Activated T-cell treated with anti-CD3 and anti-CD28 coated beads, Interleukin-2, amount 50 U/mL, for 1 hour (primary cell): ENCODE measurements around the gene CPB2.
A peak's percentile ranks its signal among the peaks of the same experiment; 100 is the strongest.

Experiments
- DNase-seq: peaks from one replicate; pipeline ENCODE4 v3.0.0-alpha.2; 2020

CPB2 gene

DNA sequence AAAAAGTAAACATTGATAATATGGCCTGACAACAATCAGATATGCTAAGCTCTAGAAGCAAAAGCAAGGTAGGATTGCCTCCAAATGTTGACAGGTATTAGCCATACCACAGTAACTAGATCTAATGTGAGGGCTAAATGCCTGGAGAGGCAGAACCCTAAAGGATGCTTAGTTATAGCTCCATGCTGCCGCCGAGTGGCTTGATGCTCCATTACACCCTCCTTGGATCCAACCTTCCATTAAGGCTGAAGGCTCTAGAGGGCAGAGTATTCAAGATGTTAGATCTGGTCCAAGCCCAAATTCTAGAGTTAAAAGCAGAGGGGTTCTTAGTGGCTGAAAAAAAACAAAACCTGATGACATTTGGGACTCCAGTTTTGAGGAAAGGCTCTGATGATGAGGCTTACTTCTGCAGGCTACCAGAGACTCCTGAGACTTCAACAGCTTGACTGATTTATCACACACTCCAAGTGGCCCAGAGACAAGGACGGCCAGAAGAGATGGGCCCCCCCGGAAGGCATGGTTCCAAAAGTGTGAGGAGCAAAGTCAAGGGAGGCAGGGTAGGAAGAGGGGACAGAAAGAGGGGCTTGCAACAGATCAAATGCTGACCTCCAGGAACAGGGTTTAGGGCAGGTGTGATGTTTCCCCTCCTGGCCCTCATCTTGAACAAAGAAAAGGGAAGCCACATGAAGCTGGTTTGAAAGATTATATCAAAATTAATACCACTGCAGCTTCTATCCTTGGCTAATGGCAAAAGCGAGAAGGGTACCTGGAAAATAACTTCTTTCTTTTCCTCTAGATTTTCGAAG is 21.9 kb upstream of the CPB2 start:
- DNase-seq: peak; percentile 79

DNA sequence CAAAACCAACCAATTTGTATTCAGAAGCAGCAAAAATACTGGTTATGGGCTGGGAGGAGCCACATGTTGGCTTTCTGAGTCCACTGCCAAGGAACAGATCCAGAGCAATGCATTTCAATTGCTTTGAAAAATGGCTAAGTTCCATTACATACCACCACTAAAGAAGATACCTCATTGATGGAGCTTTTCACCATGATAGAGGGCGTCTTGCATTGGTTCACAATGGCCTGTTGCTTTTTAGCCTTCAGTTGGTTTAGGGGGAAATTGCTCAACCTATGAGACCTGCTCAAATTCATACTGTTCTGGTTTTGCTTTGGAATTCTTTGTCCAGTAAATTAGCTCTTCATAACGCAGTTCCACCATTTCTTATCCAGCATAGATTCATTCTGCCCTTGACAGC is 21.2 kb upstream of the CPB2 start:
- DNase-seq: no peak

DNA sequence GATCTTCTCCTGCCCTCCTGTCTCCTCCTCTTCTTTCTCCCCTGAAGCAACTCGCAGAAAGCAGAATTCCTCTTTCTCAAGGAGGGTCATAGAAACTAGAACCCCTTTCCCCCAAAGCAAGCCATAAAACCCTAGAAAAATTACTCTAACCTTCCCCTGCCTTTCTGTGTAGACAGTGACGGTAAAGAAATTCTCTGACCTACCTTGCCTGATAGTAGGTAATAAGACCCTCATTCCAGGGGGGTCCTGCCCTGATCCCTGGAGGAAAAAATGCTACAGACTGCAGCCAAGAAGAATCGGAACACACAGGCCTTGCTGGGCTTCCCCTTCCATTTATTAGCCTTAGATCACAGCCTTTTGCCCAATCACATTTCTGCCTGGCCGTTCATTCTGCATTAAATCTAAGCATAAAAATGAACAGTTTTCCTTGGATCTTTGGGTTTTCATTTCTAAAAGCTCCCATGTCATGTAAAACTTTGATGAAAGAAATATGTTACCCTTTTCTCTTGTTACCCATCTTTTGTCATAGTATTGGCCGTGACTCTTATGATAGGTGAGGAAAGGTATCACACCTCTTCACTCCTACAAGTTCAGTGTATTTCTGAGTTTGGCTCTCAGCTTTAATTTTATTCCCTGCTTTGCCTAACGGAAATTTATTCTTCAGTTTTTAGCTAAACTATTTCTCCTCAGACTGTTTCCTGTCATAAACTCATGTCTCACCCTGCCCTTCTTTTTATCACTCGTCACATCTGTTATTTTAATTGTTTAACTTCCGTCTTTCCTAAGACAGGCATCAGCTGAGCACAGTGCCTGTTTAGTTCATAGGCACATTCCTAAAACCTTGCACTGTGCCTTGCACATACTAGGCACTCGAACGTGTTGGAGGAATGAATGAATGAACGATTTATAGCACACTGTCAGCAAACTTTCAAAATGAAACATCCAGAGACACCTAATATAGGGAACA is 20.4 kb upstream of the CPB2 start:
- DNase-seq: no peak

DNA sequence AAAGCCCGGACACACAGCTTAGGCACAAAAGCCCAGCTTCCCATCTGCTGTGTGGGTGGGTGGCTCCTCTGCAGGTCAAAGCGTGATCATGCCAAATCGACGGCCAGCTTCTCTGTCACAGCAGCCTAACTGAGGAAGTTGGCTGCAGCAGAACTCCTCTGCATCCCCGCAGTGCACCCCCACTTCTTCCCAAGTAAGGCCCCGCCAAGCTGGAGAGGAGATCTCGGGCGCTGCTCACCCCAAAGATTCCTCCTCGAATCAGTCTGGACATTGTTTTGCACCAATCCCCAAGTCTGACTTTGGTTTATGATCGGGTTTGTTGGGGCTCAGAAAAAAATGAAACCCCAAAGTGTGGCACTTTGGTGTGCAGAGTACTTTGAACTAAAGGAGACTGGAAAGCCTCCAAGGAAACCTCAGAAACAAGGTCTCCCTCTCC is 19.7 kb upstream of the CPB2 start:
- peak; percentile 36 for DNase-seq

DNA sequence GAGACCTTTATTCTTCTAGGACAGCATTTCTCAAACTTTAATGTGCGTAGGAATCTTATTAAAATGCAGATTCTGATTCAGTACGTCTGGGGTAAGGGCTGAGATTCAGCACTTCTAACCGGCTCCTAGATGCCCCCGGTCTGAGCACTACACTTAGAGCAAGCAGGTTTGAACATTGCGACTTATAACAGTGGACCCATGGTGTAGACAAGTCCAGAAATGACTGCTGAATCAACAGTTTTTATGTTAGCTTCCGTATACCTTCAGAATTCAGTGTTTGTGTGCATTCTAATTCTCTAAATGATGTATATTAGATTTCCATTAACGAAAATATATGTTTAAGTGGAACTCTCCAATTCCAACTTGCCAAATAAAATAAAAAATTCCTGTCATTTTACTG is 17.5 kb upstream of the CPB2 start:
- DNase-seq: no peak

DNA sequence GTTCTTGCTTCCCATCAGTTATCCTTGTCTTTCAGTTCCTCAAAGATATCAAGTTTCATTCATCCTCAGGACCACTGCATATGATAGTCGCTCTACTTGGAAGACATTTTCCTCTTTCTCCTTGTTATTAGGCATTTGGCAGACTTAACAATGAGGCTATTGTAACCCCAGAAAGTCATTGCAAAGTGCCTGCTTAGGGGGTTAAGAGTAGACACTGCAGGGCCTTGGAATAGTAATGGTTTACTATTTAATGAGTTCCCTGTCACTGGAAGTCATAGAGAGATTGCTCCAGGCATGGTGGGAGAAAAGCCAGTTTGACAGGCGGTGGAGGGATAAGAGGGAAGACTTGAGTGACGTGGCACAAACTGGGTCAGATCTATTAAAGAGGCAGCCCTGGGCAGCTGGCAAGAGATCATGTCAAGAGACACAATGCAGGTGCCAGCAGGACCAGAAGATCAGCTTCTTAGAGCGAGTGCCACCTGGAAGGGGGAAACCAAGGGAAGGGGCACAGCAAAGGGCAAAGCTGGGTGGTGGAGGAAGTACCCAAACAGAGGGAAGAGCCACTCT is 16.8 kb upstream of the CPB2 start:
- no peak for DNase-seq

DNA sequence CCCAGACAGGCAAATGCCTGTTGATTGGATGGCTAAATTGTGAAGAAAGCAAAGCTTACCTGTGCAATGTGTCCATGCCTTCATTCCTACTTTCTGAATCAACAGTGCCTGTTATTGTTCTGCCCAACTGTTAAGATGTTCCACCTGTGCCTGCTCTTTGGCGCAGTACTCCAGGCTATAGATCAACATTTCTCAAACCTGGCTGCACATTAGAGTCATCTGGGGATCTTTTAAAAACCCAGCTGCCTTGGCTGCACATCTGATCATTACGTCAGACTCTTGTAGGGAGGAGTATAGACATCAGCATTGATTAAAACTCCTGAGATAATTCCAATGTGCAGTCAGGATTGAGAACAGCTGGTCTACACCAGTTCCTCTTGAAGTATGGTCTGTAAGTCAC is 16.2 kb upstream of the CPB2 start:
- no peak for DNase-seq

DNA sequence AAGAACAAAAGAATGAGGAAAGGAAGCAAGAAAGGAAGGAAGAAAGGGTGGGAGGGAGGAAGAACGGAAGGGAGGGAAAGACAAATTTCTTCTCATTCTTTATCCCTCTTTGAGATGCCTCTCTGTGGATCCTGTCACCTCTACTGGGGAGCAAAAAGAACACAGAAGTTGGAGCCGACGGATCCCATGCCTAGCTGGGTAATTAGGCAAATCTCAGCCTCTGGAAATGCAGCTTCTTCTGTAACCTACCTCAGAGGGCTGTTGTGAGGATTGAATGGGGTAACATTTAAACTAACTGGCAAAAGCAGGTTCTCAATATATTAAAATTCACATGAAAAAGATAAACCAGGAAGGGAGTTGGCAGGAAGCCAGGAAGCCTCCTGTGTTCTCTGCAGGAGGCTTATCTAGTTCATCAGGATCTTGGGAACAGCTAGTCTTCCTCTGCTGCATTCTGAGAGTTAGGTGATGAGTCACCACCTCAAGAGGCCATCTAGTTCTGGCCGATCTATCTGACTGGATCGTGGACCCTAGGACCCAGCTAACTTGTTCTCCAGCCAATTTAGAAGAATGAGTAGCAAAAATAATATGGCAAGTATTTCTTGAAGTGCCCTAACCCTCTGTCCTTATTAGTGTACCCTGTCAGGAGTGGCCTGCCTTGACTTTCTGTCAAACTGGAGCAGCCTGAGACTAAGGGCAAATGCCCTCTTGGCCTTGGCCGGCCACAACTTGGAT is 15.2 kb upstream of the CPB2 start:
- no peak for DNase-seq

DNA sequence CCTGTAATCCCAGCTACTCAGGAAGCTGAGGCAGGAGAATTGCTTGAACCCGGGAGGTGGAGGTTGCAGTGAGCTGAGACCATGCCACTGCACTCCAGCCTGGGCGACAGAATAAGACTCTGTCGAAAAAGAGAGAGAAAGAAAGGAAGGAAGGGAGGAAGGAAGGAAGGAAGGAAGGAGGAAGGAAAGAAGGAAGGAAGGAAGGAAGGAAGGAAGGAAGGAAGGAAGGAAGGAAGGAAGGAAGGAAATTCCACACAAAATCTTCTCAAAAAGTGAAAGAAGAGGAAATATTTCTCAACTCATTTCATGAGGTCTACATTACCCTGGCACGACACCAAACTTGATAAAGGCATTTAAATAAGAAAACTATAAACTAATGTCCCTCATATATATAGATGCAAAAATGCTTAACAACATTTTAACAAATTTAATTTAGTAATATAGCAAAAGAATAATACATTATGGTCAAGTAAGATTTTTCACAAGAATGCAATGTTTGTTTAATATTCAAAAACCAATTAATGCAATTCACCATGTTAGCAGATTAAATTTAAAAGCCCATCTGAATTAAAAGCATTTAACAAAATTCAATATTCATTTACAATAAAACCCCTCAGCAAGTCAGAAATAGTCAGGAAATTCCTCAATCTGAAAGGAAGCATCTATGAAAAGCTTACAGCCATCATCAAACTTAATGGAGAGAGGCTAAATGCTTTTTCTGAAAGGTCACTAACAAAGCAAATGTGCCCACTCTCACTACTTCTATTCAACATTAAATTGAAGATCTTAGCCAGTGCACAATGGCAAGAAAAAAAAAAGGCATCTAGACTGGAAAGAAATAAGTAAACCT is 12.0 kb upstream of the CPB2 start:
- no peak for DNase-seq

DNA sequence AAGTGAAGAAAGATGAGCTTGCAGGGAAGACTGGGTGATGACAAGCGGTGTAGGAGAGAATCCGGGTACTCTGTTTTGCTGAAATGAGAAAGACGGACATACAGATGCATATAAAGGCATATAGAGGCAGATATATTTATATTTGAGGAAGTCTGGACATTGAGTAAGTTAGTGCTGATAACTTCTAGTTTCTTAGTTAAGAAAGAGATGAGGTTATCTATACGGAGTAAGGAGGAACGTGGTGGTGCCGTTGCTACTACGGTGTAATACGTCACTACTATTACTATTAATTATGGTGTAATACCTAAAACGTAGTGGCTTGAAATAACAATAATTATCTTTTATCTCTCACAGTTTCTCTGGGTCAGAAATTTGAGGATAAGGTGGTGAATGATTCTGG is 9.8 kb upstream of the CPB2 start:
- DNase-seq: no peak

DNA sequence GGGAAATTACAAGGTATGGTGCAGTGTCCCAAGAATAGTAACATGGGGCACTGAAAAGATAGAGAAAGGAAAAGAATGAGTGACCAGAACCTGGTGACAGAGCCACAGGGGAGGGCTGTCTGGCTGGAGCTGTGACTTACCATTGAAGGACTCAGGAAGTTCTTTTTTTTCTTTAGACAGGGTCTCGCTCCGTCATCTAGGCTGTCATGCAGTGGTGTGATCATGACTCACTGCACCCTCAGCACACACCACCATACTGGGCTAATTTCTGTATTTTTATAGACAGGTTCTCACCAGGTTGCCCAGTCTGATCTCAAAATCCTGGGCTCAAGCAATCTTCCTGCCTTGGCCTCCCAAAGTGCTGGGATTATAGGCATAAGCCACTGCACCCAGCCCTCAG is 8.8 kb upstream of the CPB2 start:
- DNase-seq: no peak

DNA sequence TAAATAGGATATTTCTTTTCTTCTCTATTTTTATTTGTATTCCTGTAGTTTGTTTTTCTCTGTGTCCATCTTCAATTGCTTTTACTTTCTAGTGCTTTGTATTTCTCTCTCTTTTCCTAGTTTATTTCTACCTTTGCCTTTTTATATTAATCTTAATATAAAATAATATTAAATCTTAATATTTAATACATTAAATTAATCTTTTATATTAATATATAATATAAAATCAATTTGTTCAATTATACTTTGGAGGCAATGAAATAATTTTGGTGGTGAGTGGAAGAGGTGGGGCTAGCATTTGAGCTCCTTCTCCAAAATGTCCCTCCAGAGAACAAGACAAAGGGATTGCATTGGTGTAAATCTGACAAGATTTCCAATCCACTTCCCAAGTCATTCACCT is 6.3 kb upstream of the CPB2 start:
- no peak for DNase-seq

DNA sequence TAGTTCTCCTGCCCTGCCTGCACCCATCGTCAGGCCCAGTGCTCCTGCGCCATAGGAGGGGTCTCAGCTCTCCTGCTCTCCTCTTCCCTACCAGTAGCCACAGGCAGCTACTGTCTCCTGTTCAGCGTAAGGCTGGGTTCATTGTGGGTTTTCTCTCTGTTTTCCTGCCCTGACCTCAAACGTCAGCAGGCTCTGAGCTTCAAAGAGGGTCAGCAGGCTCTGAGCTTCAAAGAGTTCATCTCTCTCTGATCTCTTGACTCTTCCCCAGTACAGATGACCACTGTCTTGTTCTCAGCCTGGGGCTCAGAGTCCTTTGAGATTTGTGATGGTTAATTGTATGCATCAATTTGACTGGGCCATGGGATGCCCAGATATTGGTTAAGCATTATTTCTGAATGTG is 4.6 kb upstream of the CPB2 start:
- DNase-seq: no peak

DNA sequence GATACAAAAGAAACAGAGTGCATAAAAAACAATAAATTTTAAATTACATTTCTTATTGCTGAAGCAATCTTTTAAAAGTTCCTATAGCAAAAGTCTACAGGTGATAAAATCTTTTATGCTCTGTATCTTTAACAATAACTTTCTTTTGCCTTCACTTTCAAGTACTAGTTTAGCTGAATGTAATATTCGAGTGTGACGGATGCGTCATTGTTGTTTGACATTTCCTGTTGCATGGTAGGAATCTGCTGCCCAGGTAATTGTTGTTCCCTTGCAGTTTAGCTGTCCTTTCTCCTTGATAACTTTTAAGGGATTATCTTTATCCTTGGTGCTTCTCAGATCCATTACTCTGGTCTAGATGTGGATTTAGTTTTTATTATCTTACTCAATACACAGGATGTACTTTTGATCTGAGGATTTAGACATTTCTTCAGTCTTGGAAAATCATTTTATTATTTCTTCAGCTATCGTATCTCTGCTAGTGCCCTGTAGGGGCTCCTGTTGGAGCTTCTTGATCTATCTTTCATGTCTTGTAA is 2.1 kb upstream of the CPB2 start:
- no peak for DNase-seq

DNA sequence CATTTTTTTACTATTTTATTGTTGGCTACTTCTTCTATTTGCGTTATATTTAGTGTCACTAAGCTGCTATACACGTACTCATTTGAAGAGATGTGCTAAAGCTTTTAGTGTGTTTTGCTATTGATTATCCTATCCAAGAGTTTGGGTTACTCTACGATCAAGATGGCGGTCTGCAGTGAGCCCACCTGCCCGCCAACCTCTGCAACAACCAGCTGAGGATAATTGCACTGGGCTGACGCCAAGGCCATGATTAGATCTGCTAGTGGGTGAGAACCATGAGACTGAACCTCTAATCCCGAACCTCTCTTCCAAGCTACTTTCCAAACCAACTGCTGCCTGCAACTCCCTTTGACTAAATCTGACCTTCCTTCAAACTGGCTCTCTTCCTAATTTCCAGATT is 1.8 kb downstream of the CPB2 start:
- DNase-seq: no peak

DNA sequence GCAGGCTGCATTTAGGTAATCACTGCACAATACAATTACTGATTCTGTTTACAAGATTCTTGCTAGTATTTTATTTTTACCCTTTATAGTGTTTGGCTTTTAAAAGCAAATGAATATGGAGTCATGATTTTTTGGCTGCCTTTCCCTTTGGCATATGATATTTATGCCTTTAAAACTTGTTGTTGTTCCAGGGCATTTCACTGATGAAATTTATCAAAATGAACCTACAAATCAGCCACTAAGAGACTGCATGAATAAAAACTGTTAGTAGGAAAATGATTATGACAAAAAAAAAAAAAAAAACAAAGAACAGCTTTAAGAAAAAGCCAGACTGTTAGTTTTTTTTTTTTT is 2.6 kb downstream of the CPB2 start:
- DNase-seq: no peak

DNA sequence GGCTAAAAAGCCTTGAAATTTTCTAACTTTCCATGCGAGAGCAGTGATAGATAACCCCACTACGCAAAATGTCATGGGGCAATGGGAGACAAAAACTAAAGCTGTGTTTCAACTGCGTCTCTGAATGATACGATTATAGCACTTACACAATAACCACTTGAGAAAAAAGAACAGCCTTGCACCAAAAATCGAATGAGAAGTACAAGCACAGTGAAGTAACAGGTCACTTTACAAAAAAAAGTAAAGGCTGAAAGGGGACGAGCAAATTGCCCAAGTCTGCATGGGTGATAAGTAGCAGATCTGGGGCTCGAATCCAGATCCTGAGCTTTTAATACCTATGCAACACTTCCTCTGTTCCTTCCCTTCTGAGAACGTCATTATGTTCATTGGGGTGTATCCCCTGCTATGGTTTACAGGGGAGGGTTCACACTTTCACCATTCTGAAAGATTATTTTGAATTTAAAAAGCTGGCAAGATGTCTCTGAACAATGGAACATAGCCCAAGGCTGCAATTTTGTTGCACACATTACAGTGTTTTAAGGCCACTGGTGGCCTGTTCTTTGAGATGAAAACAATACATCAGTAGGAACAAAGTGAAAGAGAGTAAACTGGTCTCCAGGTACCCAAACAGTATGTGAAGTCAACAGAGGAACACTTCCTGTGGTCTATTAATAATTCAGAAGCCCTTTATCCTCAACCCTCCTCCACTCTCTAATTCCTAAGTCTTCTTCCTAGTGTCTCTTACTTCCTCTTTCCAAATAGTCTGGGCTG is 3.2 kb downstream of the CPB2 start:
- no peak for DNase-seq

DNA sequence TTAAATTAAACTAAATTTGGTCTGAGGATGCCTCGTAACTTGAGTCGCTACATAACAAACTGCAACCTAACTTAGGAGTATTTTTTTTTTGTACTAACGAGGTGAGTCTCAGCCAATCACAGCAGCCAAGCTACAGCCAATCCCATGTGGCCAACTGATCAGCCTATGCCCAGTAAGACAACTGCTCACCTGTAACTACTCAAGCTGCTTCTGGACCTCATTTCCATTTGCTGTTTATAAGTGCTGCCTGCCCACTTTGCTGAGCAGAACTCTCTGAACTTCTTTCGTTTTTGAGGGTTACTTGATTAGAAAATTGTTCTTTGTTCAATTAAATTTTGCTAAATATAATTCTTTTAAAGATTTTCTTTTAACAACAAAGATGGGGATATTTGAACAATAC is 3.8 kb downstream of the CPB2 start:
- no peak for DNase-seq

DNA sequence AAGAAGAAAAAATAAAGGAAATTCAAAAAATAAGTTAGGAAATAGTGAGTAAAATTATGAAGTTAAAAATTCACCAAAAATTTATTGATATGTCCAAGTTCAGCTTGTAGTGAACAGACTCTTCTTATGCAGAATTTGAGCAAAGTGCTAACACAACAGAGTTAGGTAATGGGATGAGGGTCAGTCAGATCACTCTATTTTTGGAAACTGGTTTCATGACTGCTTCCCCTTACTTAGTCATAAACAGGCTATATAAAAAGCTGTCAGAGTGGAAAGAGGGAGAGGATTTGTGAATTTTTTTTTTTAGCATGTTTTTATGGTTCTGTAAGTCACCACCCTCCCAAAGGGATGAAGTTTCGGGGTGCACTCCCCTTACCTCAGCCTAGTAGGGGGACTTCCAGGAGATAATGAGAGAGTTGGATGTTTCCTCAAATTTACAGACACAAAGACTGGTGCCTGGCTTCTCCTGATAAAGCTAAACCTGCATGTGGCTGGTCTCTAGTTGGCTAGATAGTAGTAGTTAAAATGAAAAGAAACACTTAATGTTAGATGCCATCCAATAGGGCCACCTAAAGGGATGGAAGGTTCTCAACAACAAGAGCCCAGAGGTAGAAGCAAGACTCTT is 4.5 kb downstream of the CPB2 start:
- no peak for DNase-seq

DNA sequence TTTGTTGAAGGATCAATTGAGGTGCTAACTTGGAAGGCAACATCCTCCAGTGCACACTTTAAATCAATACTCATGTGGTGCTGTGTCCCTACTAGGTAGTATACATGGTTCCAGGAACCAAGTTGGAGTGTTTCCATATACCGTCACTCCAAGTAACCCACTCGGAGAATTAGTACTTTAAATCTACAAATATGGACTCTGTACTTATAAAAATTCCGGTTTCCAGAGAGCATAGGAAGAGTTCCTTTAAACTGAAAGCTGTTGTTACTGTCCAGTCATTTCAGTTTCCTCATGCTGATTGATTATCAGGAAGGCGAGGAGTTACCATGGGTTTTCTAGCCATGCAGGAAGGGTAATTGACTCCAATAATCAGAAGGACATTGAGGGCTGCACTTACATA is 7.2 kb downstream of the CPB2 start:
- DNase-seq: no peak

DNA sequence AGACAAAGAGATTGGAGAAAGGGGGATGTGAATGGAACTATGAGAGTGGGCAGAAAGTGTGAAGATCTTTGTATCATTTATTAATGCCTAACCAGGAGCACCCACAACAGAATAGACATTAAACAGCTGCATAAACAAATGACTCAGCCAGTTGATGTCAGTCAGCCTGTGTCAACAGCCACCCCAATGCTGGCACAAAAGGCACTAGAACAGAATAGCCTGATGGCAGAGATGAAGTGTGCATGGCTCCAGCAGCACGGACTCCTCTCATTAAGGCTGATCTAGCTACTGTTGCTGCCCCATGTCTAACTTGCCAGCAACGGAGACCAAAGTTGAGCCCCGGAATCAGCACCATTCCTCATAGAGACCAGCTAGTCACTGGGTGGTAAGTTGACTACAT is 7.8 kb downstream of the CPB2 start:
- DNase-seq: no peak
